Activated B cell treated with CpG ODN at 0.5 μM for 24 hours (primary cell): ENCODE measurements around the gene CSNK2A3. TPM values are rescaled to one million over a fixed set of nuclear protein-coding genes. Genes with fewer than 3 reads are reported as not detected.

Source experiments
- ATAC-seq: fragments of 200-7000 bp; cut with Tn5 transposase; one replicate; pipeline ENCODE4 v1.10.0; 2021; ENCODE audit warnings: low read depth, mild to moderate bottlenecking, moderate library complexity
- CTCF ChIA-PET: fragments of 350-600 bp; sonication (Branson Sonifier 250); formaldehyde crosslinking; loops from one replicate; lab custom pipeline; 2021; ENCODE audit warnings: antibody characterized with exemption; lab: Charles Lee
- POLR2A ChIA-PET: fragments of 350-600 bp; sonication (Branson Sonifier 250); formaldehyde crosslinking; loops from one replicate; lab custom pipeline; 2021; ENCODE audit warnings: antibody characterized with exemption; lab: Charles Lee
- DNase-seq: peaks from one replicate; pipeline ENCODE4 v3.0.0; 2022
- H3K27ac Mint-ChIP-seq: one replicate; pipeline ENCODE4 v1.8.0; 2020; ENCODE audit warnings: mixed read lengths
- H3K27me3 Mint-ChIP-seq: one replicate; pipeline ENCODE4 v1.8.0; 2021; ENCODE audit warnings: mixed read lengths
- H3K36me3 Mint-ChIP-seq: one replicate; pipeline ENCODE4 v1.8.0; 2021; ENCODE audit warnings: low read depth, mixed read lengths
- H3K4me1 Mint-ChIP-seq: one replicate; pipeline ENCODE4 v1.8.0; 2021; ENCODE audit warnings: mixed read lengths
- H3K4me3 Mint-ChIP-seq: one replicate; pipeline ENCODE4 v1.8.0; 2020; ENCODE audit warnings: mild to moderate bottlenecking, mixed read lengths
- H3K9me3 Mint-ChIP-seq: one replicate; pipeline ENCODE4 v1.8.0; 2020; ENCODE audit warnings: mixed read lengths
- intact Hi-C: fragments of 100-400 bp; cut with micrococcal nuclease; formaldehyde crosslinking; loops from one replicate; pipeline ENCODE4 v1.15.1; 2024
- total RNA-seq: library from RNA; stranded (reverse); gene quantifications from 2 replicates; pipeline ENCODE4 v1.2.3, GENCODE V29; 2022
- TF ChIP-seq, protein P1 (sequence below): fragments of 200-600 bp; IDR thresholded peaks from one replicate; pipeline ENCODE4 v1.8.0; 2022; ENCODE audit warnings: antibody characterized with exemption, mild to moderate bottlenecking

CSNK2A3 gene
- total RNA-seq, 1 donor from 2014 or later, result 0.24 TPM

DNA sequence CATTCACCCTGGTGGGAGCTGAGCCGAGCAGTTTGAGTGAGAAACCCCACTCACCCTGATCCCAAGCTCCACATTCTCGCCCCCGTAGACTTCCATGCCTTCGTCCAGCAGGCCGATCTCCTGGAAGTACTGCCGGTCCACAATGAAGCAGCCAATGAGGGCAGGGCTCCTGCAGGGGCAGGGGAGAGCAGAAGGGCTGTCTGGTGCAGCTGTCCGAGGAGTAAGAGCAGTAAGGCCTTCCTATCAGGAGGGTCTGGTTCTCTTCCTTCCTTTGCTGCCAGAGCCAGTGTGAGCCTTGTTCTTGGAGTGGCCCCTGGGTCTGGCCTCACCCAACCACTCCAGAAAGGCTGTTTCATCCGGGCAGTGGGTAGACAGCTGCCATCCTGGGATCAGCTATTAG, 19.4 kb upstream of the CSNK2A3 start:
- no peak for ATAC-seq
- POLR2A ChIA-PET, result no interaction called here

DNA sequence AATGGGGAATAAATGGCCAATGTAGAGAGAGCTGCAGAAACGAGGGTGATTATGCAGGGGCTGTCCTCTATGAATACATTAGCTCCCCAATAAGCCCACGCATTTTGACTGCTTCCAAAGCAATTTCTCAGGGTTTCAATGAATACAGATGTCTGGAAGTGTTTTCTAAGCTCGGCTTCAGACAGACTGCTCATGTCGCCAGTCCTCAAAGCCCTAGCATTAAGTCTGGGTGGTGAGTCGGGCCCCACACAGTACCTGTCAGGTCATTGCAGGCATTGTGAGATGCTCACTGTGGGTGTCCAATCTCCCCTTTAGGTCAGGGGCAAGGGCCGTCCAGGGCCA, 17.9 kb upstream of the CSNK2A3 start:
- Mint-ChIP-seq H3K27me3 (no peaks in the 10 kb centered on the region), H3K4me1 (no peaks in the 10 kb centered on the region), H3K36me3 (no peaks in the 10 kb centered on the region), H3K9me3 (peaks cover 5% of the 10 kb centered on the region), H3K27ac (no peak overlapping the region), H3K4me3 (no peak overlapping the region)
- TF ChIP-seq, protein P1, sequence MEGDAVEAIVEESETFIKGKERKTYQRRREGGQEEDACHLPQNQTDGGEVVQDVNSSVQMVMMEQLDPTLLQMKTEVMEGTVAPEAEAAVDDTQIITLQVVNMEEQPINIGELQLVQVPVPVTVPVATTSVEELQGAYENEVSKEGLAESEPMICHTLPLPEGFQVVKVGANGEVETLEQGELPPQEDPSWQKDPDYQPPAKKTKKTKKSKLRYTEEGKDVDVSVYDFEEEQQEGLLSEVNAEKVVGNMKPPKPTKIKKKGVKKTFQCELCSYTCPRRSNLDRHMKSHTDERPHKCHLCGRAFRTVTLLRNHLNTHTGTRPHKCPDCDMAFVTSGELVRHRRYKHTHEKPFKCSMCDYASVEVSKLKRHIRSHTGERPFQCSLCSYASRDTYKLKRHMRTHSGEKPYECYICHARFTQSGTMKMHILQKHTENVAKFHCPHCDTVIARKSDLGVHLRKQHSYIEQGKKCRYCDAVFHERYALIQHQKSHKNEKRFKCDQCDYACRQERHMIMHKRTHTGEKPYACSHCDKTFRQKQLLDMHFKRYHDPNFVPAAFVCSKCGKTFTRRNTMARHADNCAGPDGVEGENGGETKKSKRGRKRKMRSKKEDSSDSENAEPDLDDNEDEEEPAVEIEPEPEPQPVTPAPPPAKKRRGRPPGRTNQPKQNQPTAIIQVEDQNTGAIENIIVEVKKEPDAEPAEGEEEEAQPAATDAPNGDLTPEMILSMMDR, result no peak
- no peak for ATAC-seq
- no peak for DNase-seq
- ChIA-PET CTCF (no interaction called here), POLR2A (no interaction called here)
- intact Hi-C loops, result no loop called here

More for the DNA sequence above, 19.4 kb upstream of the CSNK2A3 start:
- TF ChIP-seq, protein P1, result no peak
- DNase-seq, result no peak
- H3K4me3 Mint-ChIP-seq, result no peak overlapping the region
- H3K4me1 Mint-ChIP-seq, result no peaks in the 10 kb centered on the region
- H3K9me3 Mint-ChIP-seq, result peaks cover 5% of the 10 kb centered on the region
- H3K36me3 Mint-ChIP-seq, result no peaks in the 10 kb centered on the region
- intact Hi-C loops, result no loop called here
- H3K27ac Mint-ChIP-seq, result no peak overlapping the region
- CTCF ChIA-PET, result no interaction called here
- no peaks in the 10 kb centered on the region for H3K27me3 Mint-ChIP-seq

DNA sequence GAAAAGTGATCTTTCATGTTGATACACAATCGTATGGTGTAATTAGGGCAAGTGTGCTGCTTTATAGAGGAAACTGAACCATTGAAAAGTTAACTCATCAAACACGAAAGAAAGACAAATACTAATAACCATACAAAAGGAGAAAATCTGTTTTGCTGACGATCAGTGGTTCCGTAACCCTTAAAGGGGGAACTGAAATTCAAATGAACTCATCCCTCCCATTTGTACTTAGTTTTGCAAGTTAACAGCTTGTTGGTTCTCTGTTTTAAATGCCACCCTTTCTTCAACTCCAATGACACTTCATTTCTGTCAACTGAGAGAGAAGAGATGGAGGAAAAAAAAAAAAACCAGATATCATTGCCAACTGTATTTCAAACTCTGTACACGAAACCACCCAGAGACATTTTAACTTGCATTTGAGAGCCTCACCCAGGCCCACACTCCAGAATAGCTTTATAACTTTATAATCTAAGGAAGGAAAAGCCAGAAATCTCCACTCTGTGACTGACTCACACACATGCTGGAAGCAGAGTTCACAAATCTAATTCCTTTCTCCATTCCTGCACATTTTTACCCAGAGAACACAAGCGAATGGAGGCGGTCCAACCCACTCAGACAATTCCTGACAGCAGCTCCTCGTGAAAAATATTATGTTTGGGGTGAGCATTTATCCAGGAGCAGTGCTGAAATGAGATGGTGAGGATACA, 17.4 kb upstream of the CSNK2A3 start:
- Mint-ChIP-seq H3K4me3 (no peak overlapping the region), H3K9me3 (peaks cover 5% of the 10 kb centered on the region), H3K4me1 (no peaks in the 10 kb centered on the region), H3K36me3 (no peaks in the 10 kb centered on the region), H3K27me3 (no peaks in the 10 kb centered on the region), H3K27ac (no peak overlapping the region)
- ChIA-PET CTCF (no interaction called here), POLR2A (no interaction called here)
- intact Hi-C loops, result no loop called here
- TF ChIP-seq, protein P1, result no peak
- DNase-seq, result no peak
- no peak for ATAC-seq

DNA sequence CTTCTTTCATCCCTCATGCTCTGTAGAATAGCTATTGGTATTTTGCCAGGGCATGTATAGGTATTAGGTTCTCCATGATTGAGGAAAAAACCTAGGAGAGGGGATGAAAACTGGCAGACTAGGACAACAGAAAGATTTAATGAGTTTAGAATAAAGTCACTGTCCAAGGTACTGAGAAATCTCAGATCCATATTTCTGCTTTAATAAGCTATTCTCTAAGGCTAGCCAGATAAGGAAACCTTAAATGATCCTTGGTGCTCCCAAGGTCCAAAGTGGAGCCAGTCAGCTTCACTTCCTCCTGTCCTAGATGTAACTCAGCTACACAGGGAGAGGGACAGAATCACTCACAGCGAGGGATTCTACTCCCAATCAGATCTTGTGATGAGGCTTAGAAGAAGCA, 13.7 kb upstream of the CSNK2A3 start:
- intact Hi-C loops, result no loop called here
- TF ChIP-seq, protein P1, result no peak
- no peak overlapping the region for H3K27ac Mint-ChIP-seq
- peaks cover 5% of the 10 kb centered on the region for H3K9me3 Mint-ChIP-seq
- POLR2A ChIA-PET, result no interaction called here
- H3K36me3 Mint-ChIP-seq, result no peaks in the 10 kb centered on the region
- no peaks in the 10 kb centered on the region for H3K4me1 Mint-ChIP-seq
- H3K4me3 Mint-ChIP-seq, result no peak overlapping the region
- CTCF ChIA-PET, result no interaction called here
- H3K27me3 Mint-ChIP-seq, result peaks cover 6% of the 10 kb centered on the region
- ATAC-seq, result no peak
- DNase-seq, result no peak

DNA sequence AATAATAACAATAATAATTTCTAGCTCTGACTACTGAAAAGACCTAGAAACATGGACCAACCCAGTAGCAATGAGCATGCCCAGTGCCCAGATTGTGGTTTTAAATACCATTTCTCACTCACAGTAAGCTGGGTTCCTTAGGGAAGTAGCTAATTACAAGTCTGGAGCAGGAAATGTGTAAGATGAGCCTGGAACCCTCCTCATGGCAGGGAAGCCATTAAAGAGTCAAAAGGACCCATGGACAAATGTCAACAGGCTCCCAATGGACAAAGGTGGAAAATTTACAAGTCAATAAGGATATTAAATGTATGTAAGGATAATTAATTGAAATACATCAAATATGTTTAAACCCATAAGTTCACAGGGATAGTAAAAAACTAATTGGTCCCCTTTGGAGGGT, 10.6 kb upstream of the CSNK2A3 start:
- POLR2A ChIA-PET, result no interaction called here
- no peak overlapping the region for H3K4me3 Mint-ChIP-seq
- DNase-seq (no peak), ATAC-seq (no peak)
- H3K4me1 Mint-ChIP-seq, result no peaks in the 10 kb centered on the region
- TF ChIP-seq, protein P1, result no peak
- intact Hi-C loops, result no loop called here
- H3K9me3 Mint-ChIP-seq, result peaks cover 5% of the 10 kb centered on the region
- H3K27ac Mint-ChIP-seq, result no peak overlapping the region
- H3K27me3 Mint-ChIP-seq, result peaks cover 6% of the 10 kb centered on the region
- CTCF ChIA-PET, result no interaction called here
- H3K36me3 Mint-ChIP-seq, result no peaks in the 10 kb centered on the region
